OCI-LY3 (cell line): Measurements from ENCODE around the gene ANKRD24.

ENCODE experiments used
- EZH2phosphoT487 ChIP-seq: fragments of 200-600 bp; shearing (Covaris generic); IDR thresholded peaks from 2 replicates; pipeline ENCODE4 v1.6.1; 2018; ENCODE audit warnings: antibody characterized with exemption, mixed run types, low read depth
- TF ChIP-seq, protein P1 (sequence below): fragments of 200-600, 300-600 bp; sonication (generic); IDR thresholded peaks from 2 replicates; pipeline ENCODE4 v1.5.1; 2014; ENCODE audit warnings: antibody characterized with exemption, low read length, low read depth

DNA sequence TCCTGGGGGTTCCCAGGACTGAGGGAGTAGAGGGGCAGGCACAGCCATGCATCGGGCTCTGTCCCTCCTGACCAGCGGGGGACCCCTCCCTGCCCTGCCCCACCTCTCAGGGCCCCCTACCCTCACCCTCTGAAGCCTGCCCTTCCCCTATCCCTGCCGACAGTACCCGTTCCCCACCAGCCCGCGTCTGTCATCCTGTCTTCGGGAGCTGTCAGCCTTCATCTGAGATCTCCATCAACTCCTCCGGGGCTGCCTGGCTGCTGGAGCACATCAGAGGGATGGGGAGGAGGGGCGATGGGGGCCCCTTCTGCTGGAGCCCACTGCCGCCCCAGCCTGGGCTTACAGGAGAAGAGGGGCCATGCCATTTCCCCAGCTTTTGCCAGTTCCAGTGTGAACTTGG, 90.4 kb downstream of the ANKRD24 start:
- TF ChIP-seq, protein P1, sequence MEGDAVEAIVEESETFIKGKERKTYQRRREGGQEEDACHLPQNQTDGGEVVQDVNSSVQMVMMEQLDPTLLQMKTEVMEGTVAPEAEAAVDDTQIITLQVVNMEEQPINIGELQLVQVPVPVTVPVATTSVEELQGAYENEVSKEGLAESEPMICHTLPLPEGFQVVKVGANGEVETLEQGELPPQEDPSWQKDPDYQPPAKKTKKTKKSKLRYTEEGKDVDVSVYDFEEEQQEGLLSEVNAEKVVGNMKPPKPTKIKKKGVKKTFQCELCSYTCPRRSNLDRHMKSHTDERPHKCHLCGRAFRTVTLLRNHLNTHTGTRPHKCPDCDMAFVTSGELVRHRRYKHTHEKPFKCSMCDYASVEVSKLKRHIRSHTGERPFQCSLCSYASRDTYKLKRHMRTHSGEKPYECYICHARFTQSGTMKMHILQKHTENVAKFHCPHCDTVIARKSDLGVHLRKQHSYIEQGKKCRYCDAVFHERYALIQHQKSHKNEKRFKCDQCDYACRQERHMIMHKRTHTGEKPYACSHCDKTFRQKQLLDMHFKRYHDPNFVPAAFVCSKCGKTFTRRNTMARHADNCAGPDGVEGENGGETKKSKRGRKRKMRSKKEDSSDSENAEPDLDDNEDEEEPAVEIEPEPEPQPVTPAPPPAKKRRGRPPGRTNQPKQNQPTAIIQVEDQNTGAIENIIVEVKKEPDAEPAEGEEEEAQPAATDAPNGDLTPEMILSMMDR = no peak
- no peak for TF ChIP-seq EZH2phosphoT487
